NCI-H2171 treated with DMSO at 0.1 percent for 48 hours (cell line): ENCODE results near the gene PRDM1.

Source experiments
- DNase-seq: peaks from one replicate; lab custom pipeline; 2025; lab: John Stamatoyannopoulos, UW

Gene PRDM1

GRCh38 chr6:106085984-106086813 is at the start of gene PRDM1:
Gene PRDM1 (plus strand): TSS chr6:106086336. CDS start chr6:106086554, 218 bp downstream.
- DNase-seq: peak; percentile 53

- DNase-seq: no peak
These were observed 49.1 kb upstream of the PRDM1 start for GRCh38 chr6:106037060-106037459.

- no peak for DNase-seq
These were observed 46.1 kb upstream of the PRDM1 start for GRCh38 chr6:106039897-106040592.

- DNase-seq: no peak
These were observed 42.0 kb upstream of the PRDM1 start for GRCh38 chr6:106044151-106044550.

- no peak for DNase-seq
These were observed 41.1 kb upstream of the PRDM1 start for GRCh38 chr6:106045077-106045476.

GRCh38 chr6:106046116-106046853 is 39.9 kb upstream of the PRDM1 start:
- no peak for DNase-seq

GRCh38 chr6:106046854-106047200 is 39.3 kb upstream of the PRDM1 start:
- no peak for DNase-seq

- DNase-seq: no peak
These were observed 37.8 kb upstream of the PRDM1 start for GRCh38 chr6:106048336-106048735.

GRCh38 chr6:106050538-106050937 is 35.6 kb upstream of the PRDM1 start:
- no peak for DNase-seq

GRCh38 chr6:106051226-106051625 is 34.9 kb upstream of the PRDM1 start:
- DNase-seq: no peak

GRCh38 chr6:106053484-106054205 is 32.5 kb upstream of the PRDM1 start:
- no peak for DNase-seq

GRCh38 chr6:106055489-106055888 is 30.6 kb upstream of the PRDM1 start:
- DNase-seq: no peak

GRCh38 chr6:106056060-106056745 is 29.9 kb upstream of the PRDM1 start:
- no peak for DNase-seq

- no peak for DNase-seq
These were observed 29.3 kb upstream of the PRDM1 start for GRCh38 chr6:106056746-106057390.

- no peak for DNase-seq
These were observed 26.8 kb upstream of the PRDM1 start for GRCh38 chr6:106059331-106059730.

GRCh38 chr6:106060167-106060566 is 26.0 kb upstream of the PRDM1 start:
- DNase-seq: no peak

GRCh38 chr6:106063448-106063850 is 22.7 kb upstream of the PRDM1 start:
- no peak for DNase-seq

GRCh38 chr6:106064142-106064541 is 22.0 kb upstream of the PRDM1 start:
- no peak for DNase-seq

- DNase-seq: no peak
These were observed 21.4 kb upstream of the PRDM1 start for GRCh38 chr6:106064756-106065155.

- no peak for DNase-seq
These were observed 19.1 kb upstream of the PRDM1 start for GRCh38 chr6:106066989-106067388.

- DNase-seq: peak; percentile 67
These were observed 16.7 kb upstream of the PRDM1 start for GRCh38 chr6:106069478-106069877.
